Measurements from ENCODE around the gene TFB1M. TPM values are rescaled to one million over a fixed set of nuclear protein-coding genes. Genes with fewer than 3 reads are reported as not detected.
A peak's percentile ranks its signal among the peaks of the same experiment; 100 is the strongest.

TFB1M gene
- total and polyA plus RNA-seq, 7 experiments from 2014 or later: 15.8 to 45.4 (median 27.1) TPM

- peaks cover 0 to 3% (median 0%) of the 10 kb centered on the region in 11 donors for H3K9me3 Mint-ChIP-seq
- CTCF ChIA-PET: interaction anchor here (0.7 kb wide), 1 partner anchor 13 kb away, joined by 5 read pairs; no protein-coding TSS in a partner anchor
- H3K4me1 ChIP-seq (ENCODE audit: control insufficient read depth in 2 of 2, insufficient read depth in 2 of 2, low read length in 2 of 2): no peaks in the 10 kb centered on the region
Measured at GRCh38 chr6:155303361-155303870, 10.9 kb downstream of the TFB1M start.

DNA sequence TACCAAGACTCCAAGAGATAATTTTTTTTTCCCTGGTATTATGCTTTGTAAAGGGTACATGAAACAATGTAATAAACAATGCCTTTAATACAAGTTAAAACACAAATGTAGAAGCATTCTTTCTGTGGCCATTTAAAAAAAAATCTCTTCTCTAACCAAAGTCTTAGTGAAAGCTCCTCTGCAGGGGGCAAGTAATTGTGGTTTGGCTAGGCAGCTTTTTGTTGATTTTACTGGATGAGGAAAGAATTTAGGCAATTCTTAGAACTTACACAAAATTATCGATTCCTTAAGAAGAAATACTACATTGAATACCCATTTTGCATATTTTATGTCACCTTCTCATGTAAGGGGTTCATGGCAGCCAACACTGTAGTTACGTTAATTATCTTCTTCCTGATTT, 12.4 kb downstream of the TFB1M start:
- Mint-ChIP-seq H3K9me3 (peaks cover 0 to 3% (median 0%) of the 10 kb centered on the region in 11 donors), H3K27me3 (no peaks in the 10 kb centered on the region), H3K36me3 (peaks cover 13 to 53% (median 29%) of the 10 kb centered on the region in 5 donors), H3K4me1 (peaks cover 4 to 35% (median 11%) of the 10 kb centered on the region in 7 donors), H3K27ac (no peak overlapping the region), H3K4me3 (no peak overlapping the region)
- intact Hi-C loops (cut with micrococcal nuclease): no loop called here
- Histone ChIP-seq H3K36me3 (ENCODE audit: control insufficient read depth in 2 of 3, insufficient read depth in 3 of 3, low read length in 3 of 3) (peaks cover 0 to 22% (median under 1%) of the 10 kb centered on the region in 3 experiments), H3K4me3 (ENCODE audit: low read length) (no peak overlapping the region), H3K27ac (ENCODE audit: low read depth, low read length) (no peak overlapping the region), H3K9me3 (ENCODE audit: control insufficient read depth in 2 of 3, low read length in 3 of 3) (no peaks in the 10 kb centered on the region), H3K27me3 (ENCODE audit: control insufficient read depth in 2 of 2, insufficient read depth in 2 of 2, low read length in 2 of 2) (no peaks in the 10 kb centered on the region), H3K4me1 (ENCODE audit: control insufficient read depth in 2 of 2, insufficient read depth in 2 of 2, low read length in 2 of 2) (no peaks in the 10 kb centered on the region)
- DNase-seq: no peak
- CTCF ChIA-PET: interaction anchor here (0.6 kb wide), 1 partner anchor 56 kb away, joined by 3 read pairs; no protein-coding TSS in a partner anchor
- POLR2A ChIA-PET: no interaction called here
- ATAC-seq: no peak

More at GRCh38 chr6:155303361-155303870, 10.9 kb downstream of the TFB1M start:
- intact Hi-C loops (cut with micrococcal nuclease): no loop called here
- Mint-ChIP-seq H3K36me3 (peaks cover 12 to 52% (median 26%) of the 10 kb centered on the region in 5 donors), H3K27me3 (no peaks in the 10 kb centered on the region), H3K27ac (no peak overlapping the region), H3K4me1 (peaks cover 7 to 48% (median 18%) of the 10 kb centered on the region in 7 donors), H3K4me3 (no peak overlapping the region)
- H3K36me3 ChIP-seq (ENCODE audit: control insufficient read depth in 2 of 3, insufficient read depth in 3 of 3, low read length in 3 of 3): peaks cover 0 to 17% (median 0%) of the 10 kb centered on the region in 3 experiments
- no peaks in the 10 kb centered on the region for H3K27me3 ChIP-seq (ENCODE audit: control insufficient read depth in 2 of 2, insufficient read depth in 2 of 2, low read length in 2 of 2)
- H3K27ac ChIP-seq (ENCODE audit: low read depth, low read length): no peak overlapping the region
- H3K4me3 ChIP-seq (ENCODE audit: low read length): no peak overlapping the region
- no peak for DNase-seq
- ATAC-seq: no peak
- POLR2A ChIA-PET: interaction anchor here (1.8 kb wide), 1 partner anchor 11 kb away, joined by 11 read pairs; the partner anchor contains the start of gene TFB1M
- no peaks in the 10 kb centered on the region for H3K9me3 ChIP-seq (ENCODE audit: control insufficient read depth in 2 of 3, low read length in 3 of 3)

DNA sequence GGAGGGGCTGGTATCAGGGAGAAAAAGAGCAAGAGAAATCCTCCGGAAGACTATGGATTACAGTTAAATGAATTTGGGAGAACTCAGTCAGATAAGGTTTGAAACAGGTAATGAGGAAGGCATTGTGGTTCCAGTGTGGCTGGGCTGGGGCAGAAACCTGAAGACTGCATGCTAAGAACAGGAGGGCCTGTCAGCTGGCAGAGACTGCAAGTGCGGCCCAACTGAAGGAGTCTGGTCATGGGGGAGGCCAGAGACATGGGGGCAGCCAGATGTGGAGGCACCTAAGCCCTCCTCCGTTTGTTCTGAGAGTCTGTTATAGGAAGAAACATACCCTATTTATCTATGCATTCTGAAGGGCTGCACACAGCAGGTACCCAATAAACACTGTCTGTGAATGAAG, 16.6 kb downstream of the TFB1M start:
- H3K36me3 Mint-ChIP-seq: peaks cover 13 to 61% (median 31%) of the 10 kb centered on the region in 5 donors

GRCh38 chr6:155292711-155293110, 21.6 kb downstream of the TFB1M start:
- Mint-ChIP-seq H3K4me3 (no peak overlapping the region), H3K27ac (peak overlapping the region in 1 of 9 donors; percentile 8), H3K9me3 (no peaks in the 10 kb centered on the region), H3K4me1 (peaks cover 5 to 22% (median 12%) of the 10 kb centered on the region in 7 donors), H3K27me3 (no peaks in the 10 kb centered on the region), H3K36me3 (peaks cover 14 to 78% (median 39%) of the 10 kb centered on the region in 5 donors)
- ATAC-seq (no peak), DNase-seq (no peak)
- ChIA-PET CTCF (no interaction called here), POLR2A (no interaction called here)
- H3K27me3 ChIP-seq (ENCODE audit: control insufficient read depth in 2 of 2, insufficient read depth in 2 of 2, low read length in 2 of 2): no peaks in the 10 kb centered on the region
- no peak overlapping the region for H3K27ac ChIP-seq (ENCODE audit: low read depth, low read length)
- H3K4me1 ChIP-seq (ENCODE audit: control insufficient read depth in 2 of 2, insufficient read depth in 2 of 2, low read length in 2 of 2): no peaks in the 10 kb centered on the region
- intact Hi-C loops (cut with micrococcal nuclease): no loop called here
- no peaks in the 10 kb centered on the region for H3K9me3 ChIP-seq (ENCODE audit: control insufficient read depth in 2 of 3, low read length in 3 of 3)
- H3K4me3 ChIP-seq (ENCODE audit: low read length): no peak overlapping the region
- peaks cover 0 to 59% (median 19%) of the 10 kb centered on the region in 3 experiments for H3K36me3 ChIP-seq (ENCODE audit: control insufficient read depth in 2 of 3, insufficient read depth in 3 of 3, low read length in 3 of 3)

More for the DNA sequence above, 16.6 kb downstream of the TFB1M start:
- Histone ChIP-seq H3K9me3 (ENCODE audit: control insufficient read depth in 2 of 3, low read length in 3 of 3) (no peaks in the 10 kb centered on the region), H3K27ac (ENCODE audit: low read depth, low read length) (no peak overlapping the region), H3K36me3 (ENCODE audit: control insufficient read depth in 2 of 3, insufficient read depth in 3 of 3, low read length in 3 of 3) (peaks cover 0 to 31% (median 11%) of the 10 kb centered on the region in 3 experiments), H3K27me3 (ENCODE audit: control insufficient read depth in 2 of 2, insufficient read depth in 2 of 2, low read length in 2 of 2) (no peaks in the 10 kb centered on the region), H3K4me3 (ENCODE audit: low read length) (no peak overlapping the region), H3K4me1 (ENCODE audit: control insufficient read depth in 2 of 2, insufficient read depth in 2 of 2, low read length in 2 of 2) (no peaks in the 10 kb centered on the region)
- H3K27ac Mint-ChIP-seq: peak overlapping the region in 2 of 9 donors; percentile 5 to 18
- ChIA-PET CTCF (no interaction called here), POLR2A (no interaction called here)
- H3K27me3 Mint-ChIP-seq: no peaks in the 10 kb centered on the region
- intact Hi-C loops (cut with micrococcal nuclease): no loop called here
- no peak overlapping the region for H3K4me3 Mint-ChIP-seq
- no peaks in the 10 kb centered on the region for H3K9me3 Mint-ChIP-seq
- peaks cover 0 to 19% (median 5%) of the 10 kb centered on the region in 7 donors for H3K4me1 Mint-ChIP-seq
- ATAC-seq (no peak), DNase-seq (no peak)

DNA sequence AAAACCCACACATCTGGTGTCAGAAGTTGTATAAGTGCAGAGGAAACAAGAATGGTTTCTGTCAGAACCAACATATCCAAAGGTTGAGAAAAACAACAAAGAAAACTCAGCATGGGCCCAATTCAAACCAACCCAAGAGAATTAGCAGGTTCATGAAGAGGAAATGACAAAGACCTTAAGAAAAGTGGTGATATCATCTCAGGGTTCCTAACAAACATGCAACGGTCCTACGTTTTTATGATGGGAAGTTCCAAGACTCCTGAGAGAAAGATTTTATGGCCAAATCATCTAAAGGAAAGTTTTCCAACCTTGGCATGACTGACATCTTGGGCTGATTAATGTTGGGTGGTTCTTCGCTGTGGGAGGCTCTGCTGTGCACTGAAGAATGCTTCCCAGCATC, 23.0 kb downstream of the TFB1M start:
- no peaks in the 10 kb centered on the region for H3K9me3 ChIP-seq (ENCODE audit: control insufficient read depth in 2 of 3, low read length in 3 of 3)
- no peak for DNase-seq
- intact Hi-C loops (cut with micrococcal nuclease): no loop called here
- H3K36me3 Mint-ChIP-seq: peaks cover 13 to 71% (median 29%) of the 10 kb centered on the region in 5 donors
- no peak overlapping the region for H3K4me3 Mint-ChIP-seq
- no peaks in the 10 kb centered on the region for H3K4me1 ChIP-seq (ENCODE audit: control insufficient read depth in 2 of 2, insufficient read depth in 2 of 2, low read length in 2 of 2)
- H3K27me3 ChIP-seq (ENCODE audit: control insufficient read depth in 2 of 2, insufficient read depth in 2 of 2, low read length in 2 of 2): no peaks in the 10 kb centered on the region
- CTCF ChIA-PET: no interaction called here
- no peak overlapping the region for H3K27ac ChIP-seq (ENCODE audit: low read depth, low read length)
- no peaks in the 10 kb centered on the region for H3K9me3 Mint-ChIP-seq
- H3K27ac Mint-ChIP-seq: peak overlapping the region in 3 of 9 donors; percentile 28 to 84 (median 32)
- H3K36me3 ChIP-seq (ENCODE audit: control insufficient read depth in 2 of 3, insufficient read depth in 3 of 3, low read length in 3 of 3): peaks cover 0 to 46% (median 13%) of the 10 kb centered on the region in 3 experiments
- POLR2A ChIA-PET: interaction anchor here (0.6 kb wide), 1 partner anchor 24 kb away, joined by 3 read pairs; no protein-coding TSS in a partner anchor
- peaks cover 0 to 23% (median 14%) of the 10 kb centered on the region in 7 donors for H3K4me1 Mint-ChIP-seq
- no peak for ATAC-seq
- no peak overlapping the region for H3K4me3 ChIP-seq (ENCODE audit: low read length)
- H3K27me3 Mint-ChIP-seq: no peaks in the 10 kb centered on the region

- H3K4me1 Mint-ChIP-seq: peaks cover 2 to 23% (median 14%) of the 10 kb centered on the region in 7 donors
Measured at GRCh38 chr6:155290491-155290890, 23.8 kb downstream of the TFB1M start.

More at GRCh38 chr6:155290491-155290890, 23.8 kb downstream of the TFB1M start:
- H3K36me3 Mint-ChIP-seq: peaks cover 11 to 72% (median 29%) of the 10 kb centered on the region in 5 donors
- DNase-seq (no peak), ATAC-seq (no peak)
- H3K27me3 ChIP-seq (ENCODE audit: control insufficient read depth in 2 of 2, insufficient read depth in 2 of 2, low read length in 2 of 2): no peaks in the 10 kb centered on the region
- no peak overlapping the region for H3K27ac ChIP-seq (ENCODE audit: low read depth, low read length)
- H3K9me3 Mint-ChIP-seq: no peaks in the 10 kb centered on the region
- H3K36me3 ChIP-seq (ENCODE audit: control insufficient read depth in 2 of 3, insufficient read depth in 3 of 3, low read length in 3 of 3): peaks cover 0 to 44% (median 13%) of the 10 kb centered on the region in 3 experiments
- ChIA-PET POLR2A (no interaction called here), CTCF (no interaction called here)
- intact Hi-C loops (cut with micrococcal nuclease): no loop called here
- no peak overlapping the region for H3K4me3 ChIP-seq (ENCODE audit: low read length)
- no peaks in the 10 kb centered on the region for H3K27me3 Mint-ChIP-seq
- no peaks in the 10 kb centered on the region for H3K9me3 ChIP-seq (ENCODE audit: control insufficient read depth in 2 of 3, low read length in 3 of 3)
- no peaks in the 10 kb centered on the region for H3K4me1 ChIP-seq (ENCODE audit: control insufficient read depth in 2 of 2, insufficient read depth in 2 of 2, low read length in 2 of 2)
- no peak overlapping the region for H3K4me3 Mint-ChIP-seq
- H3K27ac Mint-ChIP-seq: no peak overlapping the region
